Uterus (tissue), 2 donors: ENCODE results near the gene SUGCT.

Experiments
- POLR2A ChIP-seq, 2 donors: fragments of 450-650 bp; IDR thresholded peaks; one replicate each; pipeline ENCODE4 v1.6.1; 2016; ENCODE audit warnings: antibody characterized with exemption in 2 of 2, mild to moderate bottlenecking in 1 of 2, moderate library complexity in 1 of 2
- TF ChIP-seq, protein P1 (sequence below), 4 experiments: fragments of 200-600 bp in 2 of 4; fragments of 450-650 bp in 2 of 4; sonication (generic) in 2 of 4; IDR thresholded peaks; one replicate each; pipeline ENCODE4 v1.5.1; 2016 to 2019; ENCODE audit warnings: antibody characterized with exemption in 4 of 4, mild to moderate bottlenecking in 2 of 4, moderate library complexity in 1 of 4

DNA sequence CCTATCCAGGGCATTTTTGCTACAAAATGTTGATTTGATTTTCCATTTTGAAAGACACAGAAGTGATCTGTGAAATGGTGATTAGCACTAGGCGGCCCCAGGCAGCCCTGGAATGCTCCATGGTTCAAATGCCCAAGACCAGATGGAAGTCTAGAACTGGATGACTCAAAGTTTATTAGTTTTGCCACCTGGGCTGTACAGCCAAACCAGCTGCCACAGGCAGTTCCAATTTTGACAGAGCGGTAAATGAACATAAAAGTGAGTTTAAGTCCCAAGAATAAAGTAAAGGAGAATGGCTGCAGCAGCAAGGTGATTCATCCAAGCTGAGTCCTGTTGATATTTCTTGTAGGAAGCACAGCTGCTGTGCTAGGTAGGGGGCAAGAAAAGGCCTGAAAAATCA, 180.5 kb downstream of the SUGCT start:
- TF ChIP-seq, protein P1, sequence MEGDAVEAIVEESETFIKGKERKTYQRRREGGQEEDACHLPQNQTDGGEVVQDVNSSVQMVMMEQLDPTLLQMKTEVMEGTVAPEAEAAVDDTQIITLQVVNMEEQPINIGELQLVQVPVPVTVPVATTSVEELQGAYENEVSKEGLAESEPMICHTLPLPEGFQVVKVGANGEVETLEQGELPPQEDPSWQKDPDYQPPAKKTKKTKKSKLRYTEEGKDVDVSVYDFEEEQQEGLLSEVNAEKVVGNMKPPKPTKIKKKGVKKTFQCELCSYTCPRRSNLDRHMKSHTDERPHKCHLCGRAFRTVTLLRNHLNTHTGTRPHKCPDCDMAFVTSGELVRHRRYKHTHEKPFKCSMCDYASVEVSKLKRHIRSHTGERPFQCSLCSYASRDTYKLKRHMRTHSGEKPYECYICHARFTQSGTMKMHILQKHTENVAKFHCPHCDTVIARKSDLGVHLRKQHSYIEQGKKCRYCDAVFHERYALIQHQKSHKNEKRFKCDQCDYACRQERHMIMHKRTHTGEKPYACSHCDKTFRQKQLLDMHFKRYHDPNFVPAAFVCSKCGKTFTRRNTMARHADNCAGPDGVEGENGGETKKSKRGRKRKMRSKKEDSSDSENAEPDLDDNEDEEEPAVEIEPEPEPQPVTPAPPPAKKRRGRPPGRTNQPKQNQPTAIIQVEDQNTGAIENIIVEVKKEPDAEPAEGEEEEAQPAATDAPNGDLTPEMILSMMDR (IDR thresholded peaks at IDR 0.05) = no peak
- TF ChIP-seq POLR2A (IDR thresholded peaks at IDR 0.05) = no peak
